ENCODE results near the gene MS4A10.
"Not testable (repeated sequence)": the region's sequence is repeated elsewhere in the genome, so short reads cannot be mapped to it uniquely, and the experiment has no call there.

Gene MS4A10

DNA sequence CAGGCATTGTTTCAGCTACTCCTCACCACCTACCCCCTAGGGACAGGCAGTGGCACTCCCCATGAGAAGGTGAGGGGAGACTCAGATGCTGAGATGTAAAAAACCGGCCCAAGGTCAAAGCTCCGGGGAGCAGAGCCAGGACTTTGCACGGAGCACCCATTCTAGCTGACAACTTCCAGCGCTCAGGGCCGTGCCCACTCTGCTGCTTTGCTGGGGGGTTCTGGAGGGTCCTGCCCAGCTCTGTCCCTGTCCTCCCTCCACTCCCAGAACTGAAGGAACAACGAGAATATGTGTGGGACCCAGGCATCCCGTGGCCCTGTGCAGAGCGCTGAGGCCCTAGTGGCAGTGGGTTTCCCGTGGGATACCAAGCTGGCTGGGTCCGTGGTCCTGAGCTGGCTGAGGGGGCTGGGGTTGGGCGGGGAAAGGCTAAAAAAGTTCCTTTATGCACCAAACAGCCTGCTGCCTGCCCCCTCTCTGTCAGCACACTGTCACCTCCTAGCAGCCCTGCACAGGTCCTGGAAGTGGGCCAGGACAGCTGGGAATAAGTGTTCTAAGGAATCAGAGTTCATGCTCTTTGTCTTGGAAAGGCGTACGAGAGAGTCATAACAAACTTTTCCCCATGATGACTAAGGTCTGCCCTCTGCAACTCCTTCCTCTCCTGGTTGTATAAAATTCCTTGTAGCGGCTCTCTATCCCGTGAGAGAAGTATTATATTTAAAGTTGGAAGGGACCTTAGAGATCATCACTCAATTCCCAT lies 1.9 kb downstream of the MS4A10 start:
- DNase-seq (ENCODE audit: low spot score) = no peak

DNA sequence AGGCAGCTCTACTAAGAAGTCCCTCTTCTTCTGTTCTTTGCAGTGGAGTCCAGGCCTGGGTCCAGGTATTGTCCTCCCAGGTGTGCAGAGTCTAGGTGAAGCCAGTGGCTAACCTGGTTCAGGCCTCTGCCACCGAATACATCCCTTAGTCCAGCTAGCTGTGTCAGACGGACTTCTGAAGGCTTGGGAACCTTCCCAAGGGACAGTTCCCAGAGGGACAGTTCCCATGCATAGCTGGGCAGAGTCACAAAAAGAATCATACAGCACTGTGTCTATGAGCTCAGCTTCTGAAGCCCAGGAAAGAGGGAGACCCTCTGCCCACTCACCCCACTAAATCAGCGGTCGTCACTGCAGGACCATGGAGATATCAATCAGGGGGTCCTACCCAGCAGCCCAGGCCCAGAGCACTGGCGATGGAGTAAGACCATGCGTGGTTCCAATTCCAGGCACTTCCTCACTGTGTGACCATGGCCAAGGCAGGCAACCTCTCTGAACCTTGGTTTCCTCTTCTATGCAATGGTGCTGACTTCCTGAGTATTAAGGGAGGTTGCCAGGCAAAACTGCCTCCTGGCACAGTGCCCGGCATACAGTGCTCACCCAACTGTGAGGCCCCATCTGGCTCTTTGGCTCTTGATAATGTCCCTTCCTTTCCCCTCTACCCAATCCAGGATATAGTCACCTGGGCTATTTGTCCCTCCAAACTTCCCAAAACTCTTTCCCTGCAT lies 3.4 kb downstream of the MS4A10 start:
- no peak for DNase-seq (ENCODE audit: low spot score)

DNA sequence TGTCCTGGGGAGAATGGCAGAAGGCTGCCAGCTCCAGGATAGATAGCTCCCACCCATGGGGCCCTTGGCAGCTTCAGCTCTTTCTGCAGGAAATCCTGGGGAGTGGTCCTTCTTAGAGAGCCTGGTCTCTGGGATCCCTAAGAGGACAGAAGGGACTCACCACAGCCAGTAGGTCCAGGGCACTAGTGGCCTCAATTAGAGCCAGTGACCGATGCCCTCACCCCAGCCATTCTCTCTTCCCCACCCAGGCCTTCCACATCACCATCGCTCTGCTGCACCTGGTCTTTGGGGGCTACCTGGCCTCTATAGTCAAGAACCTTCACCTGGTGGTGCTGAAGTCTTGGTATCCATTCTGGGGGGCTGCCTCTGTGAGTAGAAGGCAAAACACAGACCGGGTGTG lies 5.6 kb downstream of the MS4A10 start:
- DNase-seq (ENCODE audit: low spot score) = no peak

DNA sequence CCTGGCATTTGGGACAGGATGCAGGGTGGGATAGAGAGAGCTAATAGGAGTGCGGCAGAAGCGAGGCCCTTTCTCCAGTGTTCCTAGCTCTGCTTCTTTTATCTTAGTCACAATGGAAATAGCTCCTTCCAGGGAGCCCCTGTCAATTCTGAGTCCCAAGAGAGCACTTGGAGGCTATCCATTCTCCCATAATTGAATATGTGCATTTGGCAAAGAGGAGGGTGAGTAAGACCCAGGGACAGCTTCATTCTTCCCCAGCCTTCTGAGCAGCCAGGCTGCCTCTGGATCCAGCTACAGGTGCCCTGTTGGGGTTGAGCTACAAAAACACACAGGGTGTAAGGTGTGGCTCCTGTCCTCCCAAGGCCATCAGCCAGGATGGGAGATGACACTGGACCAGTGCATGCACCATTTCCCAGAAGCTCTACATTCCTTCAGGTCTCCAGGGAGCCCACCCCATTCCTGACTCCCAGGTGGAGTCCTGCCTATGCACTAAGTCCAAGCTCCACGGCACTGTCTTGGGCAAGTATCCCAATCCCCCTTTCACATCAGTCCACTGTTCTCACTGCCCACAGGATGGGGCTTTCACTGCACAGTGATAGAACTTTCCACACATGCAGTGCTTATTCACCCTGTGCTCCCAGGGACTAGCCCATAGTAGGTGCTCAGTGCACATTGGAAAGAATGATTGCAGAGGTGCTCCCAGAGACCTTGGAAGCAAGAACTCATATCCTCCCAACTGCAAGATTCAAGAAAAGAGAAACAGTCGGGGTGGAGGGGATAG lies 6.2 kb downstream of the MS4A10 start:
- no peak for DNase-seq (ENCODE audit: low spot score)

DNA sequence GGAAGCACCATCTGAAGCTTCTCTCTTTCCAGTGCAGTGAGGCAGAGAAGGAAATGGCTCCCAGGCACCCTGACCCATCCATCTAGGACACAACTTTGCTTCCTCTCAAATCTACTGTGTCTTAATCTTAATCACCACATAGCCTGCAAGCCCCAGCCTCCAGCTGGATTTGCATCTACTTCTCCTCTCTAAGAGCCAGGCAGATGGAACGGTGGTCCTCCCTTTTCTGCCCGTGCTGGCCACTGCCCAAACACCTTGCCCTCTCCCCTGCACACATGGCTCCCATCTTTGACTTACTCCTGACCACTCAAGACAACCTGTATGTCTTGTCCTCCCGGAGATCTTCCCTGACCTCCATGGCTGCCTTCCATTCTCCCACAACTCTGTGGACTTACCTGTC lies 7.4 kb downstream of the MS4A10 start:
- no peak for DNase-seq (ENCODE audit: low spot score)

DNA sequence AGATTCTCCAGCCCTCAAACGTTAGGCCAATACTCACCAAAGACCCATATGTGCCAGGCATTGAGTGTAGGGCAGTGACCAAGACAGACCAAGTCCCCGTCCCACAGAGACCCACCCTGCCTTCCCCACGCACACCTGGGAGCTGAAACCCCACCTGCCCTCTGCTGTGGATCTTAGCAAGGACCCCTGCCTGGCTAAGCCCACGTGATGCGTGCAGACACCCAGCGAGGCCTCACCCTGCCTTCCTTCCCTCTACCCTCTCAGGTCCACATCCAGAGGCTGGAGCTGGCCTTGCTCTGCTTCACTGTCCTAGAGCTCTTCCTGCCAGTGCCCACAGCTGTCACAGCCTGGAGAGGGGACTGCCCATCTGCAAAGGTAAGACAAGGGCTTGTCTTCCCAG lies 10.2 kb downstream of the MS4A10 start:
- DNase-seq (ENCODE audit: low spot score) = no peak

DNA sequence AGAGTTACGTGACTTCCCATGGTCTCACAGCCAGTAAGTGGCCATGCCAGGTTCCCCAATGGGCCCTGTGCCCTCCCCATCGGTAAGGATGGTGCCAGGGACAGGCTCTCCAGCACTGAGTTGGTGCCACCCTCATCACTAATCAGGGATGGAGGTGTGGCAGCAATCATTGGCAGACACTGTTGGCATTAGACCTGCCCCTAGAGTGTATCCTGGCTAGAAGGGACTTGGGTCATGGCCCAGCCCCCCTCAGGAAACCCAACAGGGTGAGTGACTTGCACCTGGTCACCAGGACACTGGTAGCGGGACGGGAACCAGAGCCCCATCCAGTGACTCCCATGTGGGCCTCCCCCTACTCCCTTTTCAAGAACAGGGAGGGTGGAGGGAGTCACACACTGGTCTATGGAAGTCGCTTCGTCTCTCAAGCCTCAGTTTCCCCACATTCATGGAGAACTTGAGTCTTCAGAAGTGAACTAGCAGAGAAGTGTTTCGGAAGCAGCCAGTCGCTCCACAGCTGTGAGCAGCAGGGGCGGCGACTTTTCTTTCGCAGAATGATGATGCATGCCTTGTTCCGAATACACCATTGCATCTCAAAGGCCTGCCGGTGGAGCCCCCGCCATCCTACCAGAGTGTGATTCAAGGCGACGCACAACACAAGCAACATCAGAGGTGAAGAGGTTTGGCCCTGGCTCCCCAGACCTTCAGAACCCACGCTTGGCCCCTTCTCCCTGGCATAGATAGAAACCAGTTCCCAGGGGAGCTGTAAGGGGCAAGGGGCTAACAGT lies 12.9 kb downstream of the MS4A10 start:
- no peak for DNase-seq (ENCODE audit: low spot score)

DNA sequence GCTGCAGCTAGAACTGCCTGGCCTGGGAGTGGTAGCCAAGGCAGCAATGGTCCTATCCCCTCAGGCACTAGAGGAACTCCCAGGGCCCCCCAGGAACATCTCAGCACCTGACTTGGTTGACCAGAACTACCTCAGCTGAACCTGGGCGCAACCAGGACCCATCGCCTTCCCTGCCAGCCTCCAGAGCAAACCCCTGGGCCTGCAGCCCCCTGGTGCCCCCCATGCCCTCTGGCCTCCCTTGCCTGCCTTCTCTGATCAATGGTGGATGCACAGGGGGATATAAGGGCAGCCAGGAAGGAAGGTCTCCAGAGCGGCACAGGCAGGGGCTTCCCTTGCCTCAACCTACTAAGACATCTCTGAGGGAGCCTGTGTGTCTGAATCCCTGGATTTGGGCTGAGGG lies 13.5 kb downstream of the MS4A10 start:
- DNase-seq (ENCODE audit: low spot score) = no peak

DNA sequence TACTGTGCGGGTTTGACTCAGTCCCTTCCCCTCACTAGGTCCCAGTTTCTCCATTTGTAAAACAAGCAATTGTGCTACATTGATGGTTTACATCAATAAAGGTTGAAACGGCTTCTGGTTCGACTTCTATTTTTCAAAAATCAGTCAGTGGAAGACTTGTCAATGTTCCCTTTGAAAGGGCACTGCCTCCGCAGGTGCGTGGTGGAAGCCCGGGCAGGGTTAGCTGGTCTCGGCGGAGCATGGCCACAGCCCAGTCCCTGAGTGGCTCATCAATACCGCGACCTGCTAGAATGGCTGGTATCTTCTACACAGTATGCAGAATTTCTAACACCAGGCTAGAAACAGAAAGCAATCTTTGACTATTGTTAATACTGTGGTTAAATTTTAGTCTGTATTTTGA lies 16.1 kb downstream of the MS4A10 start:
- DNase-seq (ENCODE audit: low spot score) = no peak

DNA sequence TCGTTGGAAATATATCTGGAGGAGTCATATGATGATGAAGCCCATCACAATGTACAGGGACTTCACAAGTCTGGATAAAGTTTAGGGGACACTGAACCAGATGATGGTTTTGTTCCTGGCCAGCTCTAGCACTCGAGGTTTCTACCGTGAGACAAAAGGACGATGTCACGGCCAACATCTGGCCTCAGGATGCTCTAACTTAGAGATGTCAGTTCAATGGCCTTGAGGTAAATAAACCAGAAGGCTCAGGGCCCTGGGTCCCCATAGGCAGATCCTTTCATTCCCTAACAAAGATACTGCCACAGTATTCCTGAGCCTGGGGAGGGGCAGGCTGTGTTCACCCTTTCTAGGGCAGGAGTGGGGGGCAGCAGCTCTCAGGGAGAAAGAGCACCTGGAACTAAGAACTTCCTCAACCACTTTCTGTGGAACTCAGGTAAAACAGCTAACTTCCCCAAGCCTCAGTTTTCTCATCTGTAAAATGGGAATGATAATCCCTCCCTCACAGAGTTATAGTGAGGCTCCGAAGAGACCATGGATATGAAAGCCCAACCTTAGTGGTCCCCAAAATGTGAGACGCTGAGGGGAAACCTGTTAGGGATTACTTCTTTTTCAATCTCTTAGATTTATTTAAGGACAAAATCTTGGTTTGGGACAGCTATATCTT lies 18.3 kb downstream of the MS4A10 start:
- no peak for DNase-seq (ENCODE audit: low spot score)

DNA sequence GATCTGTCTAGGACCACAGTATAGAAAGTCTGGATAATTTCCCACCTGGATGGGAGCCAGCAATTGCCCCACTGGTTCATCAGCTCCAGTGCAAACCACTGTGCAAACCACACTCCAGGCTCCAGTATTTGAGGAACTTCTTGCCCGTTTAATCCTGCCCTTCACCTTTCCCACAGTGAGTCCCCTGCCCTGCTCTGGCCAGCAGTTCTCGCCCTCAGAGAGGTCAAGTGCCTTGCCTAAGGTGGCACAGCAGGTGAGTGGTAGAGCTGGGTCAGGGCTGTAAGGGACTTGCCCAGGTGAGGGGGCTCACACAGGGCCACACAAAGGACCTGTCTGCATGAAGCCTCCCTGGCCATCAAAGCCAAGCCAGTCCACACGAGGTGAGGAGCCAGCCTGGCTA lies 24.1 kb downstream of the MS4A10 start:
- DNase-seq (ENCODE audit: low spot score) = no peak

DNA sequence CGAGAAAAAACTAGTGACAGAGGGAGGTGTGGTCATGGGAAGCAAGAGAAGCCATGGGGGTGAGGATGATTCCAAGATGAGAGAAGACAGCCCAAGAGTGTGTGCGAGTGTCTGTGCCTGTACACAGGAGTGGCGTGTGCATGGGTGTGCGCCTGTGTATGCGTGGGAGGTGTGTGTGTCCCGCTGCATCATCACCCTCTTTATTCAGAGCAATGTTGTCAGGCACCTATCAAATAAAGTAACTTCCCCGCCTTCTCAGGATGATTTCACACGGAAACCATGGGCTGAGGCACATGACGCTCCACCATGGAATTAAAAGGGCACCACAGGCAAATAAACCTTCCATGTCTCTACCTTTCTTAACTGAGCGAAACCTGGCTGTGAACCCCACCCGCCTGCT lies 24.6 kb downstream of the MS4A10 start:
- DNase-seq (ENCODE audit: low spot score) = no peak

DNA sequence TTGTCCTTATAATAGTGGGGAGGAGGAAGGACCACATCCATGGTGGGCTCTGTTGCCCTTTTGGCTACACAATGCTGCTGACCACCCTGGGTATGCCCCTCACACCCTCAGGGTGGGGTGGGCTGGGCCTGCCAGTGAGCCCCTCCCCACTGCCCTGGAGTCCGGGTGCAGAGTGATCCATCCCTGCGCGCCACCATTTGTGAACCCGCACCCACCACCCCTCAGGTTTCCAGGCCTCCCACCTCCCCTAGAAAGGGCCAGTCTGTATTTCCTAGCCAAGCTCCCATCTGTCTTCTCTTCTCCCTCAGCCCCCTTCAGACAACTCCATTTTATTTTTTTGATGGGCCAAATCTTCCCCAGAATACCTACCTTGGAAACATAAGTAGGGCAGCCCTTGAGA lies 25.0 kb downstream of the MS4A10 start:
- no peak for DNase-seq (ENCODE audit: low spot score)

DNA sequence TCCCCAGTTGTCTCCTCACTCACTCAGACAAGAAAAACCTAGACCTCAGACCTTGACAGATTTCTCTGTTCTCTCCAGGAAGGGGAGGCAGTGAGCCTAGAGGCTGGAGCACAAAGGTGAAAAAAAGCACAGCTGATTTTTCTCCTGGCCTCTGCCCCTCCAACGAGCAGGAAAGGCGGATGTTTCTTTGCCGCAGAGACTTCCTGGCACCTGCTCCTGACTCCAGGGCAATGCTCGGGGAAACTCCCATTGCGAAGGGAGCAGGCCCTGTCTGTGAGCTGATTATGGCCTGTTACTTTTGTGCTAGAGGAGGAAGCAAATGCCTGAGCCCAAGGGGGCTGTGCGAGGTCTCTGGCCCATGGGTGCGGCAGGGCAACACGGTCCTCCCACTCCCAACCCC lies 25.4 kb downstream of the MS4A10 start:
- DNase-seq (ENCODE audit: low spot score) = no peak

DNA sequence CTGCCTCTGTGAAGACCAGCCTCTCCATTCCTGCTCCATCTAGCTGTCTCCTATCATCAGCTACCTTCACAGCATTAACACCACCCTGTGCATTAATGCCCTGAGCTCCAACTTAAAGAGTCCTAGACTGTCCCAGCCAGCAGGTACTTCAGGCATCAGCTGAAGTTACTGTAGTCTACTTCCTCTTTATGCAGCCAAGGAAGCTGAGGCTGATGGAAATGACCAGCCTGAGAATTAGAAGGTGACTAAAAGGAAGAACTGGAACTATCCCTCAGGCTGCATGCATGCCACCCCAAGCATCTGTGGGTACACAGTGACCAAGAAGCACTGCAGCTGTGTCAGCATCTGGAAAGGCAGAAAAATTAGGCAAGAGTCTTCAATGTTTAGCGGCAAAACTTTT lies 28.2 kb downstream of the MS4A10 start:
- no peak for DNase-seq (ENCODE audit: low spot score)

DNA sequence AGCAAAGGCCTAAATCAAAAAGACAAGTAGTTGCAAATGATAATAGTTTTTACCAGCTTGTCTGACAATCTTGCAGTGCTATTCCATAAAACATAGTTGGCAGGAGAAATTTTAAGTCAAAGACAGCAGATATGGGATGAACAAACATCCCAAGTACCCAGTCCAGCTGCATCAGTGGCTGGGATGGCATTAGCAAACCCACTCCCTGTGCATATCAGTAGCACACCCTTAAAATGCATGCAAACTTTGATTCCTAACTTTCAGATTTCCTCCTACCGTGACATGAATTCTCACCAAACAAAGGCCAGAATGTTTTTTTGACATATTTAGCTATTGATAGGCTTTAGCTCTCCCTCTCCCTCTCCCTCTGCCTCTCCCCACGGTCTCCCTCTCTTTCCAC lies 29.0 kb downstream of the MS4A10 start:
- DNase-seq (ENCODE audit: low spot score) = no peak

DNA sequence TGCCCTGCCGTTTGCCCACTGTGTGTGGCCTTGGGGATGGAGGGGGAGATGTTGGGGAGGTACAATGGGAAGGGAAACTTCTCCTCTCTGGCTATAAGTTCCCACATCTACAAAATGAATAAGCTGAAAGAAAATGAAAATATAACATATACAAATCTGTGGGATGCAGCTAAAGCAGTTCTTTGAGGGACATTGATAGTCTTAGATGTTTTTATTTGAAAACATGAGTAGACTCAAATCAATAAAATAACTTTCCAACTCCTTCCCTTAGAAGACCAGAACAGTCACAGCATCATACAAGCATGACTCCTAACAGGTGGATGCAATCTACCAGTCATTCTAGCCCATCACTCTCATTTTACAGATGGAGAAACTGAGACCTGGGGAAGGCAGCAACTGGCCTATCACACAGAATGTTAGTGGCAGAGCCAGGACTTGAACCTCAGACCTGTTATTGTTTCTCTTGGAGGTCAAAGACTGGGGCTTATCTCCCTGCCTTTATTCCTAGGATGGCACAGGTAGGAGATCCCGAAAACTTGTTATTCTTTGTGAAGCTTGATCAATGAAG lies 31.5 kb downstream of the MS4A10 start:
- DNase-seq (ENCODE audit: low spot score) = no peak

DNA sequence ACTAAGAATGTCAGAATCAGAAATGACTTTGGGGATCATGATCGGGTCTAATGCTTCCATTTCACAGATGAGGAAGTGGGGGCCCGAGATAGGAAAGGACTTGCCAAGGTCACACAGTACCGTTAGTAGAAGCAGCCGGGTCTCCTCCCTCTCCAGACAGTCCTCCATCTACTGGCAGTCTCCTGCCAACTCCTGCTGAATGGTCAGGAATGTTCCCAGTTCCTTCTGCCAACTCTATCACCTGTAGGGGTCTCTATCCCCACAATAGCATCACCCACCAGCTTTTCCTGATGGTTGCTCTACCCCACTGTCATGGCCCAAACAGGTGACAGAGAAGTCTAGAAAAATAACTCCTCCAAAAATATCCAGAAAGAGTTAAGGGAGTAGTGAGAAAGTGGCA lies 32.9 kb downstream of the MS4A10 start:
- DNase-seq (ENCODE audit: low spot score) = no peak

DNA sequence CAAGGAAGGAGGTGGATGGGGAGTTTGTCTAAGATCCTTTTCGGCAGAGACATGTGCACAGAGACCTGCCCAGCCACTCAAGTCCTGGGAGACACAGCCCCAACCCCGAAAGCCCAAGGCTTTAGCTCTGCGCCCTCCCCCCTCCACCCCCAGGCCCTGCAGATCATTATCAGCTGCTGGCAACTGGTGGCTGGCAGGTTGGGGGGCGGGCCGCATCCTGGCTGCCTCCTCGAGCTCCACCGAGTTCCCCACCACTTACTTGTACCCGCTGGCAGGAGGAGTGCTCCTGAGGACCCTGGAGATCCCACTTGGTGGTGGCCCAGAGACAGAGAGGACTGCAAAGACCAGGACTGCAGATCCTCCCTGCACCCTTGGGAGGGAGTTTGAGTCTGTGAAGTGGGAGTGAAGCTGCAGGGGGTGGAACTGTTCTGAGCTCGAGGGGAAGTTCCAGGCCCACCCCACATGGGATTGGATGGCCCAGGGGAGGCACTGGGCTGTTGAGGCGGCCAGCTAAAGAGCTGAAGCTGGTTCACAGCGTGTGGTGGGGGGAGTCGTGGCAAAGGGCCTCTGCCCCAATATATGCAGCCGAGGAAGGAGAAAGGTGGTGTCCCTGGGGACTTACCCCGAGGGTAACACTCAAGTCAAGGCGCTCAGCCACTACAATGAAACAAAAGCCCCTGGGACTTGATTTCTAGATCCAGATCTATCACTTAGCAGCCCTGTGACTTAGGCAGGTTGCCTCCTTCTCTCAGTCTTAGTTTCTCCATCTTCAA lies 36.9 kb downstream of the MS4A10 start:
- no peak for DNase-seq (ENCODE audit: low spot score)

DNA sequence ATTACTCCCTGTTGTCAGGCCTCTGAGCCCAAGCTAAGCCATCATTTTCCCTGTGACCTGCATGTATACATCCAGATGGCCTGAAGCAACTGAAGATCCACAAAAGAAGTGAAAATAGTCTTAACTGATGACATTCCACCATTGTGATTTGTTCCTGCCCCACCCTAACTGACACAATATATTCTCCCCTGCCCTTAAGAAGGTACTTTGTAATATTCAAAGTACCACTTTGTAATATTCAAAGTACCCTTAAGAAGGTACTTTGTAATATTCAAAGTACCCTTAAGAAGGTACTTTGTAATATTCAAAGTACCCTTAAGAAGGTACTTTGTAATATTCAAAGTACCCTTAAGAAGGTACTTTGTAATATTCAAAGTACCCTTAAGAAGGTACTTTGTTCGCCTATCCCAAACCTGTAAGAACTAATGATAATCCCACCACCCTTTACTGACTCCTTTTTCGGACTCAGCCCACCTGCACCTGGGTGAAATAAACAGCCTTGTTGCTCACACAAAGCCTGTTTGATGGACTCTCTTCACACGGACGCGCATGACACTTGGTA lies 38.7 kb downstream of the MS4A10 start:
- DNase-seq (ENCODE audit: low spot score) = not testable (repeated sequence)

All from HuH-7 (cell line).